ENCODE data around the gene RARS1. TPM values are rescaled to one million over a fixed set of nuclear protein-coding genes. Genes with fewer than 3 reads are reported as not detected.

RARS1 gene
- total and polyA plus RNA-seq, 2 of the 8 experiments (the other 6 are each of a cell fraction or from before 2014, with no cell fraction given) = 30.2 to 108 TPM

GRCh38 chr5:168447808-168448207 lies 38.5 kb upstream of the RARS1 start:
- H3K27me3 ChIP-seq (replicated peaks in 1 of 4; ENCODE audit: control insufficient read depth in 3 of 4, extremely low read depth in 1 of 4, insufficient read depth in 3 of 4, low read length in 3 of 4) = no peaks in the 10 kb centered on the region
- no peaks in the 10 kb centered on the region for H3K4me1 ChIP-seq (replicated peaks in 1 of 4; ENCODE audit: control insufficient read depth in 3 of 4, insufficient read depth in 4 of 4, low read length in 3 of 4)
- H3K79me2 ChIP-seq (ENCODE audit: control insufficient read depth in 1 of 2, insufficient read depth in 2 of 2, low read length in 2 of 2) = no peaks in the 10 kb centered on the region
- CTCF ChIA-PET (ENCODE audit: partially characterized antibody) = no interaction called here
- no peak overlapping the region for H2BK120ac ChIP-seq (replicated peaks; ENCODE audit: low read depth, low read length)
- WGBS, 2 experiments (ENCODE audit: extremely low coverage in 1 of 2, insufficient coverage in 1 of 2, insufficient read length in 1 of 2, insufficient replicate concordance in 2 of 2, low coverage in 1 of 2, low lambda C conversion rate in 2 of 2, missing lambda C conversion rate in 1 of 2) = 82% methylated on average over 4 of the region's 4 CpGs; no CpG with 5 or more reads in 1 of the 2 experiments
- no peak overlapping the region for H2AFZ ChIP-seq (ENCODE audit: low read length)
- no peak overlapping the region for H2BK15ac ChIP-seq (ENCODE audit: low read length)
- DNase-seq (ENCODE audit: low read depth in 1 of 2, low spot score in 2 of 2) (no peak), FAIRE-seq (no peak)
- no peaks in the 10 kb centered on the region for H3K9me3 ChIP-seq (ENCODE audit: insufficient read depth in 2 of 2, low read depth in 1 of 2, low read length in 1 of 2)
- no peak overlapping the region for H2BK12ac ChIP-seq (ENCODE audit: low read depth, low read length)
- no peak overlapping the region for H2BK5ac ChIP-seq (ENCODE audit: low read depth, low read length)
- peaks cover 4 to 33% (median 15%) of the 10 kb centered on the region in 4 experiments; a peak in 6 of 8 replicates for H3K36me3 ChIP-seq (ENCODE audit: control insufficient read depth in 2 of 4, insufficient read depth in 4 of 4, low read length in 3 of 4)
- no peak overlapping the region for H3K4me2 ChIP-seq (ENCODE audit: insufficient read depth in 1 of 2, low read depth in 2 of 2, low read length in 2 of 2)
- no peak overlapping the region for H2BK20ac ChIP-seq (ENCODE audit: low read length)
- no peaks in the 10 kb centered on the region for H4K20me1 ChIP-seq (replicated peaks in 1 of 2; ENCODE audit: control insufficient read depth in 1 of 2, insufficient read depth in 2 of 2, low read length in 2 of 2)
- H3K9ac ChIP-seq (replicated peaks in 1 of 4; ENCODE audit: extremely low read depth in 1 of 4, low read depth in 3 of 4, low read length in 3 of 4) = no peak overlapping the region
- no peak overlapping the region for H4K91ac ChIP-seq (replicated peaks; ENCODE audit: insufficient read length, low read length)
- H4K8ac ChIP-seq (ENCODE audit: extremely low read depth, insufficient read depth, low read length) = no peak overlapping the region; the same call in 1 of the 2 replicates
- no peak overlapping the region for H3K27ac ChIP-seq (ENCODE audit: low read depth, low read length)
- H3K56ac ChIP-seq (replicated peaks; ENCODE audit: insufficient read length, low read depth, low read length) = no peak overlapping the region
- no peak overlapping the region for H4K5ac ChIP-seq (ENCODE audit: insufficient read length, low read depth, low read length)
- H3K18ac ChIP-seq (ENCODE audit: extremely low read depth, low read length) = no peak overlapping the region
- POLR2A ChIA-PET (ENCODE audit: partially characterized antibody) = no interaction called here
- H3K23me2 ChIP-seq (ENCODE audit: low read depth, low read length) = no peaks in the 10 kb centered on the region
- H3K4me3 ChIP-seq (ENCODE audit: extremely low read depth in 1 of 4, insufficient read depth in 2 of 4, low read depth in 3 of 4, low read length in 4 of 4) = no peak overlapping the region
- no peak overlapping the region for H3K14ac ChIP-seq (ENCODE audit: insufficient read length)
- H3K79me1 ChIP-seq (ENCODE audit: low read depth, low read length) = no peaks in the 10 kb centered on the region
- no peak overlapping the region for H3K4ac ChIP-seq (replicated peaks; ENCODE audit: insufficient read length, low read depth, low read length)
- no peak overlapping the region for H2AK5ac ChIP-seq (ENCODE audit: low read depth, low read length)
- H3K23ac ChIP-seq (ENCODE audit: insufficient read length) = no peak overlapping the region
- TF ChIP-seq EZH2 (IDR thresholded peaks at IDR 0.05; ENCODE audit: low read depth, low read length, severe bottlenecking) (no peak), SIRT6 (IDR thresholded peaks at IDR 0.05; ENCODE audit: low read length) (no peak), TAF7 (optimal IDR thresholded peaks at IDR 0.05; ENCODE audit: borderline replicate concordance, low read depth, low read length) (no peak), GABPA (IDR thresholded peaks at IDR 0.05; ENCODE audit: borderline replicate concordance, insufficient read depth, low read length) (no peak), SP4 (IDR thresholded peaks at IDR 0.05; ENCODE audit: low read length) (no peak), TAF1 (IDR thresholded peaks at IDR 0.05; ENCODE audit: low read depth, low read length) (no peak), ATF2 (IDR thresholded peaks at IDR 0.05; ENCODE audit: low read length) (no peak), NANOG (IDR thresholded peaks at IDR 0.05; ENCODE audit: insufficient read depth, low read depth, low read length, poor library complexity, severe bottlenecking) (no peak), CBX8 (IDR thresholded peaks at IDR 0.05; ENCODE audit: borderline replicate concordance, low read depth, low read length) (no peak), RXRA (IDR thresholded peaks at IDR 0.05; ENCODE audit: insufficient read depth, low read depth, low read length) (no peak), CTBP2 (IDR thresholded peaks at IDR 0.05; ENCODE audit: borderline replicate concordance, insufficient read depth, insufficient read length, low read length) (no peak), SUZ12 (IDR thresholded peaks at IDR 0.05; ENCODE audit: low read length) (no peak), ASH2L (IDR thresholded peaks at IDR 0.05; ENCODE audit: low read length) (no peak)
